ENCODE measurements around the gene NAA20.

GRCh38 chr20:20031790-20032189 is 14.6 kb downstream of the NAA20 start:
- TF ChIP-seq EZH2 (IDR thresholded peaks at IDR 0.05; ENCODE audit: borderline replicate concordance, low read length), result no peak
- no peak for TF ChIP-seq CTCF (conservative IDR thresholded peaks at IDR 0.05 in 1 of 2, IDR thresholded peaks at IDR 0.05 in 1 of 2; ENCODE audit: extremely low read depth in 1 of 2, insufficient read depth in 1 of 2, low read depth in 1 of 2, low read length in 2 of 2)
